ENCODE data around the gene POPDC2.

DNA sequence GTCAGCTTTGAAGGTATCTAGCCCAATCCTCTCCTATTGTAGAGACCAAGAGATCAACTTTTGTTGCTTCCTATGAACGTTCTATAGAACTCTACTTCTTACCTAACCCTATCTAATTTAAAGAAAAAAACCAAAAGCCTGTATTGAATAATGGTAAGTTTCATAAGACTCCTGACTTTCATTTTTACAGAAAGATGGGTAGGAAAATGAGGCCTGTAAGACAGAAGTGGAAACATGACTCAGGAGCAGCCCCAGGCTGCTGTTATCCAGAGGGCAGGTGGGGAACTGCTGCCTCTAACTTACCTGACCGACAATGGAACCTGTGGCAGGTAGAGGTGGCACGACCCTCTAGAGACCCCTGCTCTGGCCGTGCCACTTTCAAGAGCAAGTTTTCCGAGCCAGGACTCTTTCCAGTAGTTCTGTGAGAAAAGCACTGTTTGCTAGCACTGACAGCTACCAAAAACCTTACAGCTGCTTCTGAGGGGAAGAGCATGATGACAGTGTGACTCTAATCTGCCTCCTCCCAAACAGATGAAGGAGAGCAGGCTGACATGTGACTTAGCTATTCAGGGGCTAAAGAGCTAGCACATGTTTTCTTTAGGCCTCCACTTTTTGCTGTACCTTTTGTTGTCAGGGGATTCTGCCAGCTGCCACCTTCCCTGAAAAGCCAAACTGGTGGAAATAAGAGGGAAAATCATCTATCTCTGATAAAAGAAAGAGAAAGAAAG is 17.5 kb downstream of the POPDC2 start:
- TF ChIP-seq CTCF (IDR thresholded peaks at IDR 0.05) (no peak), POLR2A (IDR thresholded peaks at IDR 0.05) (no peak)
